OCI-LY7 (cell line): ENCODE data around the gene UNC13A. TPM values are rescaled to one million over a fixed set of nuclear protein-coding genes. Genes with fewer than 3 reads are reported as not detected.
"Not testable (repeated sequence)": the region's sequence is repeated elsewhere in the genome, so short reads cannot be mapped to it uniquely, and the experiment has no call there.

Experiments
- BruUV-seq: library from RNA; stranded (reverse); fragments of 400-500 nt; replicated peaks from 2 replicates; lab custom pipeline; 2021; lab: Mats Ljungman, UMichigan
- CTCF ChIA-PET: fragments of 300-600 bp; sonication (Branson Sonifier 250); formaldehyde crosslinking; loops from one replicate; lab custom pipeline; 2022; ENCODE audit warnings: antibody characterized with exemption; ENCODE audit not compliant: unreplicated experiment; lab: Charles Lee
- POLR2A ChIA-PET: fragments of 300-600 bp; sonication (Branson Sonifier 250); formaldehyde crosslinking; loops from one replicate; lab custom pipeline; 2022; ENCODE audit warnings: antibody characterized with exemption; lab: Charles Lee
- DNase-seq: peaks from one replicate; pipeline ENCODE4 v3.0.0-alpha.2; 2015; ENCODE audit warnings: low spot score
- H2AFZ ChIP-seq: fragments of 200-600 bp; sonication (generic), shearing (Covaris generic); 2 replicates; pipeline ENCODE4 v1.6.1; 2014; ENCODE audit warnings: mild to moderate bottlenecking, antibody characterized with exemption, low read length, moderate library complexity
- H3K27ac ChIP-seq: fragments of 200-600 bp; sonication (generic); 2 replicates; pipeline ENCODE4 v1.5.1; 2014; ENCODE audit warnings: mixed run types, low read depth, mild to moderate bottlenecking, moderate library complexity, low read length, inconsistent platforms; ENCODE audit not compliant: poor library complexity, severe bottlenecking
- H3K36me3 ChIP-seq: fragments of 200-600 bp; sonication (generic); 2 replicates; pipeline ENCODE4 v1.6.1; 2014; ENCODE audit warnings: mild to moderate bottlenecking, antibody characterized with exemption, low read length, moderate library complexity, mixed read lengths; ENCODE audit not compliant: insufficient read depth
- H3K4me1 ChIP-seq: fragments of 200-600 bp; sonication (generic); 2 replicates; pipeline ENCODE4 v1.5.1; 2014; ENCODE audit warnings: mild to moderate bottlenecking, low read length; ENCODE audit not compliant: insufficient read depth, poor library complexity, severe bottlenecking
- H3K4me2 ChIP-seq: fragments of 200-600 bp; sonication (generic); 2 replicates; pipeline ENCODE4 v1.6.1; 2014; ENCODE audit warnings: mild to moderate bottlenecking, low read length
- H3K4me3 ChIP-seq: fragments of 200-600 bp; sonication (generic); 2 replicates; pipeline ENCODE4 v1.5.1; 2014; ENCODE audit warnings: mild to moderate bottlenecking, low read depth, low read length; ENCODE audit not compliant: poor library complexity, severe bottlenecking
- H3K79me2 ChIP-seq: fragments of 200-600 bp; sonication (generic); 2 replicates; pipeline ENCODE4 v1.6.1; 2016; ENCODE audit warnings: low read depth, mild to moderate bottlenecking, low read length, moderate library complexity, mixed read lengths; ENCODE audit not compliant: insufficient read depth
- H3K9me2 ChIP-seq: fragments of 200-600 bp; sonication (generic); 2 replicates; pipeline ENCODE4 v1.6.1; 2016; ENCODE audit warnings: mild to moderate bottlenecking, low read length, mixed read lengths; ENCODE audit not compliant: insufficient read depth
- H3K9me3 ChIP-seq: fragments of 200-600 bp; sonication (generic); 2 replicates; pipeline ENCODE4 v1.6.1; 2014; ENCODE audit warnings: mild to moderate bottlenecking, mixed run types, low read length, mixed read lengths
- H4K20me1 ChIP-seq: fragments of 200-600 bp; sonication (generic); 2 replicates; pipeline ENCODE4 v1.6.1; 2014; ENCODE audit warnings: mild to moderate bottlenecking, antibody characterized with exemption, low read length, moderate library complexity, mixed read lengths; ENCODE audit not compliant: insufficient read depth
- CTCF ChIP-seq: fragments of 200-600 bp; sonication (generic); conservative IDR thresholded peaks from 2 replicates; pipeline ENCODE4 v1.5.1; 2014; ENCODE audit warnings: mild to moderate bottlenecking, antibody characterized with exemption, low read length, moderate library complexity, mixed read lengths
- EZH2phosphoT487 ChIP-seq: fragments of 200-600 bp; sonication (generic); IDR thresholded peaks from 2 replicates; pipeline ENCODE4 v1.6.1; 2018; ENCODE audit warnings: low read depth, borderline replicate concordance, mild to moderate bottlenecking, mixed run types, antibody characterized with exemption, low read length, moderate library complexity, mixed read lengths
- intact Hi-C: fragments of 100-400 bp; cut with micrococcal nuclease; formaldehyde crosslinking; loops from one replicate; pipeline ENCODE4 v1.10.0; 2022; ENCODE audit not compliant: unreplicated experiment
- total RNA-seq, 2 experiments: library from RNA; depleted of rRNA in 1 of 2; stranded (reverse); fragments of >200 nt in 1 of 2; shearing (Covaris generic) in 1 of 2; gene quantifications; 2 replicates each; pipeline ENCODE4 v1.2.3, GENCODE V29; 2014 to 2022

The UNC13A gene
- total RNA-seq, 2 experiments from 2014 or later, result 0.72 to 0.92 TPM

GRCh38 chr19:17599780-17600179 is 88.4 kb downstream of the UNC13A start:
- TF ChIP-seq CTCF, result no peak
- TF ChIP-seq EZH2phosphoT487, result no peak
- Histone ChIP-seq H3K4me2 (no peak overlapping the region), H3K9me2 (no peaks in the 10 kb centered on the region), H4K20me1 (no peaks in the 10 kb centered on the region), H3K4me1 (peaks cover 13% of the 10 kb centered on the region), H3K9me3 (no peaks in the 10 kb centered on the region), H3K79me2 (no peaks in the 10 kb centered on the region), H3K27ac (no peak overlapping the region), H2AFZ (no peak overlapping the region), H3K4me3 (no peak overlapping the region), H3K36me3 (no peaks in the 10 kb centered on the region)
- no TSS peak for BruUV-seq
- ChIA-PET POLR2A (no interaction called here), CTCF (no interaction called here)
- no peak for DNase-seq
- intact Hi-C loops, result no loop called here

GRCh38 chr19:17598953-17599352 is 89.2 kb downstream of the UNC13A start:
- H4K20me1 ChIP-seq, result no peaks in the 10 kb centered on the region
- no TSS peak for BruUV-seq
- H3K4me3 ChIP-seq, result no peak overlapping the region
- POLR2A ChIA-PET, result no interaction called here
- CTCF ChIA-PET, result no interaction called here
- no peaks in the 10 kb centered on the region for H3K36me3 ChIP-seq
- TF ChIP-seq EZH2phosphoT487, result no peak
- TF ChIP-seq CTCF, result no peak
- intact Hi-C loops, result no loop called here
- H3K27ac ChIP-seq, result no peak overlapping the region
- H3K9me2 ChIP-seq, result no peaks in the 10 kb centered on the region
- H3K79me2 ChIP-seq, result no peaks in the 10 kb centered on the region
- peaks cover 13% of the 10 kb centered on the region for H3K4me1 ChIP-seq
- no peaks in the 10 kb centered on the region for H3K9me3 ChIP-seq
- no peak overlapping the region for H3K4me2 ChIP-seq
- DNase-seq, result no peak
- H2AFZ ChIP-seq, result no peak overlapping the region

- H2AFZ ChIP-seq, H3K4me2 ChIP-seq, POLR2A ChIA-PET, CTCF ChIA-PET, H3K36me3 ChIP-seq, intact Hi-C loops, H3K27ac ChIP-seq, H3K9me3 ChIP-seq, H3K4me3 ChIP-seq, H4K20me1 ChIP-seq, H3K79me2 ChIP-seq, DNase-seq, H3K9me2 ChIP-seq, BruUV-seq: not testable (repeated sequence)
- H3K4me1 ChIP-seq, result peaks cover 13% of the 10 kb centered on the region
Measured at GRCh38 chr19:17598063-17598462, 90.1 kb downstream of the UNC13A start.

- H4K20me1 ChIP-seq, H3K27ac ChIP-seq, H3K4me2 ChIP-seq, H3K9me3 ChIP-seq, H3K4me1 ChIP-seq, BruUV-seq, DNase-seq, CTCF ChIA-PET, intact Hi-C loops, H3K79me2 ChIP-seq, POLR2A ChIA-PET, H2AFZ ChIP-seq, H3K9me2 ChIP-seq, H3K4me3 ChIP-seq, H3K36me3 ChIP-seq: not testable (repeated sequence)
Measured at GRCh38 chr19:17594296-17594695, 93.9 kb downstream of the UNC13A start.
